Nucleus accumbens (tissue), 56 donors: ENCODE results near the gene CFDP1.
"Not testable (repeated sequence)": the region's sequence is repeated elsewhere in the genome, so short reads cannot be mapped to it uniquely, and the experiment has no call there.

Source experiments
- DNase-seq, 56 donors: peaks; one replicate each; lab custom pipeline; 2025; lab: John Stamatoyannopoulos, UW

The CFDP1 gene

GRCh38 chr16:75272629-75273028, 160.7 kb downstream of the CFDP1 start:
- not testable (repeated sequence) for DNase-seq

- no peak for DNase-seq
Measured at GRCh38 chr16:75272097-75272551, 161.2 kb downstream of the CFDP1 start.

- no peak for DNase-seq
Measured at GRCh38 chr16:75271441-75272096, 161.7 kb downstream of the CFDP1 start.

GRCh38 chr16:75269358-75269757, 163.9 kb downstream of the CFDP1 start:
- DNase-seq = not testable (repeated sequence)

GRCh38 chr16:75267631-75268264, 165.6 kb downstream of the CFDP1 start:
- peak in 39 of 56 donors; percentile 16 to 78 (median 46) for DNase-seq

- peak in 49 of 56 donors; percentile 31 to 90 (median 67) for DNase-seq
Measured at GRCh38 chr16:75266738-75267630, 166.3 kb downstream of the CFDP1 start.

- DNase-seq = peak in 46 of 56 donors; percentile 33 to 83 (median 59)
Measured at GRCh38 chr16:75265911-75266701, 167.2 kb downstream of the CFDP1 start.

- DNase-seq = peak in 24 of 56 donors; percentile 23 to 71 (median 46)
Measured at GRCh38 chr16:75264999-75265910, 168.0 kb downstream of the CFDP1 start.

GRCh38 chr16:75264457-75264998, 168.8 kb downstream of the CFDP1 start:
- peak in 28 of 56 donors; percentile 34 to 72 (median 56) for DNase-seq

GRCh38 chr16:75263963-75264445, 169.3 kb downstream of the CFDP1 start:
- DNase-seq = peak in 11 of 56 donors; percentile 45 to 72 (median 60)

GRCh38 chr16:75263291-75263962, 169.9 kb downstream of the CFDP1 start:
- no peak for DNase-seq

GRCh38 chr16:75262800-75263127, 170.5 kb downstream of the CFDP1 start:
- DNase-seq = no peak

- DNase-seq = peak in 1 of 56 donors; percentile 10
Measured at GRCh38 chr16:75262104-75262799, 171.1 kb downstream of the CFDP1 start.

GRCh38 chr16:75261590-75262078, 171.7 kb downstream of the CFDP1 start:
- DNase-seq = no peak

- no peak for DNase-seq
Measured at GRCh38 chr16:75260851-75261589, 172.3 kb downstream of the CFDP1 start.

- no peak for DNase-seq
Measured at GRCh38 chr16:75258807-75259141, 174.5 kb downstream of the CFDP1 start.
